ENCODE results near the gene ATP12A.

DNA sequence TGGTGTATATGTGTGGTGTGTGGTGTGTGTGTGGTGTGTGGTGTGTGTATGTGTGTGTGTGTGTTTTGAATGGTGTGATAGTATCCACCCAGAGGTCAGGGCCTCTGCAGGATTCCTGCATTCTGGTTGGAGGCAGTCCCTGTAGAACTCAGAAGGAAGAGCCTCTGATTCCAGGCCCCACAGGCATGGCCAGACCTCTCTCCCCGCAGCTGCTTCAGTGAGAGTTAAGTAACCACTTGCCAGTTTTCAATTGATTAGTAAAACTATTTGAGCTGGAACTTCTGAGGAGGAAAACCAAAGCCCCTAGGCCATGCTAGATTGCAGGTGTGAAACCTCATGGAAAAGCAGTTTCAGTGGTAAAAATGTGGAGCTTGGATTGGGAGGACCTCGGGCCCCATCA lies 2.1 kb downstream of the ATP12A start:
- TF ChIP-seq EZH2phosphoT487 (IDR thresholded peaks at IDR 0.05; ENCODE audit: low read depth, severe bottlenecking, unreplicated experiment): no peak
- no peak for TF ChIP-seq CTCF (IDR thresholded peaks at IDR 0.05; ENCODE audit: poor library complexity)
- no peak for TF ChIP-seq EZH2 (IDR thresholded peaks at IDR 0.05; ENCODE audit: borderline replicate concordance)

Measured in hepatocyte (in vitro differentiated cells).